T-helper 2 cell treated with Interferon-gamma antibody and Interleukin-4, amounts not matched to agents 100 ng/mL and 5 ng/mL, for 36 hours (primary cell): ENCODE measurements around the gene MORC4. TPM values are rescaled to one million over a fixed set of nuclear protein-coding genes. Genes with fewer than 3 reads are reported as not detected.

Source experiments
- total RNA-seq: library from RNA; stranded (reverse); gene quantifications from 2 replicates; pipeline ENCODE4 v1.2.3, GENCODE V29; 2022

Gene MORC4
- total RNA-seq, 1 donor from 2014 or later = 6.0 TPM

Other genes starting within 250 kb of the MORC4 start
- gene TBC1D8B, start 197.5 kb downstream of the MORC4 start, total RNA-seq = 0.32 and 0.36 TPM in 2 replicates
- gene RIPPLY1, start 96.9 kb downstream of the MORC4 start, total RNA-seq = not detected in 2 replicates
- not detected in 2 replicates for gene CLDN2, start 79.8 kb downstream of the MORC4 start, total RNA-seq
- 14.1 and 17.0 TPM in 2 replicates for gene RBM41, start 118.6 kb upstream of the MORC4 start, total RNA-seq
- 1.0 and 1.5 TPM in 2 replicates for gene NUP62CL, start 206.2 kb upstream of the MORC4 start, total RNA-seq
- not detected in 2 replicates for gene DNAAF6, start 206.4 kb upstream of the MORC4 start, total RNA-seq